Caco-2 (cell line): ENCODE results near the gene RNASET2. TPM values are rescaled to one million over a fixed set of nuclear protein-coding genes. Genes with fewer than 3 reads are reported as not detected.

Source experiments
- BruUV-seq: library from RNA; stranded (reverse); fragments of 400-500 nt; replicated peaks from 2 replicates; lab custom pipeline; 2021; lab: Mats Ljungman, UMichigan
- CTCF ChIA-PET: fragments of 300-600 bp; sonication (Branson Sonifier 250); formaldehyde crosslinking; loops from one replicate; lab custom pipeline; 2022; ENCODE audit warnings: antibody characterized with exemption; lab: Charles Lee
- POLR2A ChIA-PET: fragments of 300-600 bp; sonication (Branson Sonifier 250); formaldehyde crosslinking; loops from one replicate; lab custom pipeline; 2022; ENCODE audit warnings: antibody characterized with exemption; lab: Charles Lee
- DNase-seq, 2 experiments: peaks; one replicate each; pipeline versions ENCODE4 v3.0.0 to v3.0.0-alpha.2; 2020 to 2022
- H3K27me3 ChIP-seq: replicated peaks from 2 replicates; pipeline ENCODE4 v1.6.0; 2011; ENCODE audit warnings: low read length; ENCODE audit not compliant: control insufficient read depth, insufficient read depth
- H3K36me3 ChIP-seq: 2 replicates; pipeline ENCODE4 v1.5.1; 2011; ENCODE audit warnings: low read length; ENCODE audit not compliant: control insufficient read depth, insufficient read depth
- H3K4me1 ChIP-seq: fragments of 250-450 bp; sonication (Bioruptor Pico); 2 replicates; pipeline ENCODE4 v1.5.1; 2020; ENCODE audit warnings: mild to moderate bottlenecking
- H3K4me3 ChIP-seq: 2 replicates; pipeline ENCODE4 v1.5.1; 2011; ENCODE audit warnings: low read depth, mild to moderate bottlenecking, control low read depth, low read length
- H3K9me3 ChIP-seq: fragments of 250-450 bp; sonication (Bioruptor Pico); 2 replicates; pipeline ENCODE4 v1.5.1; 2020; ENCODE audit warnings: mild to moderate bottlenecking, moderate library complexity
- H3K27ac Mint-ChIP-seq: one replicate; pipeline ENCODE4 v1.8.0; 2022; ENCODE audit warnings: mixed read lengths; ENCODE audit not compliant: unreplicated experiment
- H3K27me3 Mint-ChIP-seq: one replicate; pipeline ENCODE4 v1.8.0; 2022; ENCODE audit warnings: mixed read lengths; ENCODE audit not compliant: insufficient read depth, unreplicated experiment
- H3K36me3 Mint-ChIP-seq: one replicate; pipeline ENCODE4 v1.8.0; 2022; ENCODE audit warnings: mild to moderate bottlenecking, mixed read lengths; ENCODE audit not compliant: insufficient read depth, unreplicated experiment
- H3K4me1 Mint-ChIP-seq: one replicate; pipeline ENCODE4 v1.8.0; 2022; ENCODE audit warnings: low read depth, mixed read lengths; ENCODE audit not compliant: unreplicated experiment
- H3K4me3 Mint-ChIP-seq: one replicate; pipeline ENCODE4 v1.8.0; 2022; ENCODE audit warnings: mild to moderate bottlenecking, moderate library complexity, mixed read lengths; ENCODE audit not compliant: unreplicated experiment
- H3K9me3 Mint-ChIP-seq: one replicate; pipeline ENCODE4 v1.8.0; 2022; ENCODE audit warnings: mixed read lengths; ENCODE audit not compliant: unreplicated experiment
- CTCF ChIP-seq, 2 experiments: fragments of 200-600 bp in 1 of 2; IDR thresholded peaks; 1 replicate in 1 of 2; 2 replicates in 1 of 2; pipeline versions ENCODE4 v1.5.1 to v1.8.0; 2011 to 2022; ENCODE audit warnings: antibody characterized with exemption in 1 of 2, control low read depth in 1 of 2, inconsistent platforms in 1 of 2, low read depth in 1 of 2, low read length in 1 of 2, mild to moderate bottlenecking in 1 of 2, moderate library complexity in 1 of 2; ENCODE audit not compliant: insufficient read depth in 1 of 2, severe bottlenecking in 1 of 2, unreplicated experiment in 1 of 2
- intact Hi-C: fragments of 100-400 bp; cut with micrococcal nuclease; formaldehyde crosslinking; loops from one replicate; pipeline ENCODE4 v1.10.0; 2022; ENCODE audit not compliant: unreplicated experiment
- total RNA-seq: library from RNA; stranded (reverse); gene quantifications from 2 replicates; pipeline ENCODE4 v1.2.3, GENCODE V29; 2022

The RNASET2 gene
- total RNA-seq, 1 experiment from 2014 or later: 59.1 TPM

- no peaks in the 10 kb centered on the region for H3K9me3 ChIP-seq
- intact Hi-C loops: no loop called here
- no peak for DNase-seq
- H3K27me3 ChIP-seq: no peaks in the 10 kb centered on the region
- Mint-ChIP-seq H3K4me1 (no peaks in the 10 kb centered on the region), H3K27ac (no peak overlapping the region), H3K27me3 (peaks cover 24% of the 10 kb centered on the region), H3K4me3 (no peak overlapping the region), H3K9me3 (peaks cover 12% of the 10 kb centered on the region), H3K36me3 (no peaks in the 10 kb centered on the region)
- no TSS peak for BruUV-seq
- POLR2A ChIA-PET: no interaction called here
- CTCF ChIA-PET: no interaction called here
- no peak for TF ChIP-seq CTCF (IDR thresholded peaks at IDR 0.05; ENCODE audit: insufficient read depth in 1 of 2, low read depth in 1 of 2, low read length in 1 of 2, severe bottlenecking in 1 of 2, unreplicated experiment in 1 of 2)
- H3K36me3 ChIP-seq: no peaks in the 10 kb centered on the region
- no peak overlapping the region for H3K4me3 ChIP-seq
- no peaks in the 10 kb centered on the region for H3K4me1 ChIP-seq
Measured at GRCh38 chr6:166905505-166906134, 50.7 kb downstream of the RNASET2 start.

GRCh38 chr6:166905013-166905412 lies 51.3 kb downstream of the RNASET2 start:
- no peak for DNase-seq
- ChIA-PET CTCF (no interaction called here), POLR2A (no interaction called here)
- Mint-ChIP-seq H3K27ac (no peak overlapping the region), H3K27me3 (peaks cover 28% of the 10 kb centered on the region), H3K9me3 (peaks cover 18% of the 10 kb centered on the region), H3K4me3 (no peak overlapping the region), H3K4me1 (no peaks in the 10 kb centered on the region), H3K36me3 (no peaks in the 10 kb centered on the region)
- Histone ChIP-seq H3K27me3 (no peaks in the 10 kb centered on the region), H3K4me1 (no peaks in the 10 kb centered on the region), H3K9me3 (no peaks in the 10 kb centered on the region), H3K36me3 (no peaks in the 10 kb centered on the region), H3K4me3 (no peak overlapping the region)
- intact Hi-C loops: no loop called here
- BruUV-seq: no TSS peak
- TF ChIP-seq CTCF (IDR thresholded peaks at IDR 0.05; ENCODE audit: insufficient read depth in 1 of 2, low read depth in 1 of 2, low read length in 1 of 2, severe bottlenecking in 1 of 2, unreplicated experiment in 1 of 2): no peak

- Mint-ChIP-seq H3K36me3 (no peaks in the 10 kb centered on the region), H3K4me3 (no peak overlapping the region), H3K4me1 (no peaks in the 10 kb centered on the region), H3K27me3 (peaks cover 31% of the 10 kb centered on the region), H3K27ac (no peak overlapping the region), H3K9me3 (peaks cover 26% of the 10 kb centered on the region)
- ChIA-PET CTCF (no interaction called here), POLR2A (no interaction called here)
- Histone ChIP-seq H3K4me3 (no peak overlapping the region), H3K9me3 (no peaks in the 10 kb centered on the region), H3K36me3 (no peaks in the 10 kb centered on the region), H3K4me1 (no peaks in the 10 kb centered on the region), H3K27me3 (no peaks in the 10 kb centered on the region)
- BruUV-seq: no TSS peak
- intact Hi-C loops: no loop called here
- no peak for DNase-seq
- no peak for TF ChIP-seq CTCF (IDR thresholded peaks at IDR 0.05; ENCODE audit: insufficient read depth in 1 of 2, low read depth in 1 of 2, low read length in 1 of 2, severe bottlenecking in 1 of 2, unreplicated experiment in 1 of 2)
Measured at GRCh38 chr6:166904101-166904746, 52.1 kb downstream of the RNASET2 start.
